ENCODE data around the gene HEMK1.

GRCh38 chr3:50644561-50644960 is 75.2 kb downstream of the HEMK1 start:
- TF ChIP-seq CTCF (IDR thresholded peaks at IDR 0.05) (no peak), TP53 (CRISPR knock-in tag; IDR thresholded peaks at IDR 0.05) (no peak), GABPB1 (CRISPR knock-in tag; IDR thresholded peaks at IDR 0.05) (no peak), ESRRA (CRISPR knock-in tag; IDR thresholded peaks at IDR 0.05; ENCODE audit: borderline replicate concordance) (no peak), JUN (CRISPR knock-in tag; IDR thresholded peaks at IDR 0.05) (no peak), ZNF671 (CRISPR knock-in tag; IDR thresholded peaks at IDR 0.05) (no peak), RORB (CRISPR knock-in tag; IDR thresholded peaks at IDR 0.05) (no peak), FOXP1 (CRISPR knock-in tag; IDR thresholded peaks at IDR 0.05; ENCODE audit: borderline replicate concordance) (no peak), E2F4 (CRISPR knock-in tag; IDR thresholded peaks at IDR 0.05; ENCODE audit: borderline replicate concordance, low read depth) (no peak), TCF7 (CRISPR knock-in tag; IDR thresholded peaks at IDR 0.05; ENCODE audit: low read depth) (no peak), ATF1 (CRISPR knock-in tag; IDR thresholded peaks at IDR 0.05) (no peak), HMGA2 (CRISPR knock-in tag; IDR thresholded peaks at IDR 0.05) (no peak), SP1 (CRISPR knock-in tag; conservative IDR thresholded peaks at IDR 0.05) (no peak)
- TF ChIP-seq, protein P1, sequence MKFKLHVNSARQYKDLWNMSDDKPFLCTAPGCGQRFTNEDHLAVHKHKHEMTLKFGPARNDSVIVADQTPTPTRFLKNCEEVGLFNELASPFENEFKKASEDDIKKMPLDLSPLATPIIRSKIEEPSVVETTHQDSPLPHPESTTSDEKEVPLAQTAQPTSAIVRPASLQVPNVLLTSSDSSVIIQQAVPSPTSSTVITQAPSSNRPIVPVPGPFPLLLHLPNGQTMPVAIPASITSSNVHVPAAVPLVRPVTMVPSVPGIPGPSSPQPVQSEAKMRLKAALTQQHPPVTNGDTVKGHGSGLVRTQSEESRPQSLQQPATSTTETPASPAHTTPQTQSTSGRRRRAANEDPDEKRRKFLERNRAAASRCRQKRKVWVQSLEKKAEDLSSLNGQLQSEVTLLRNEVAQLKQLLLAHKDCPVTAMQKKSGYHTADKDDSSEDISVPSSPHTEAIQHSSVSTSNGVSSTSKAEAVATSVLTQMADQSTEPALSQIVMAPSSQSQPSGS (CRISPR knock-in tag; IDR thresholded peaks at IDR 0.05; ENCODE audit: borderline replicate concordance, low read depth), result no peak
